GM18507 (cell line): Measurements from ENCODE around the gene LPP.

Experiments
- DNase-seq: peaks from one replicate; pipeline ENCODE4 v3.0.0; 2011; ENCODE audit warnings: low read depth; ENCODE audit not compliant: insufficient read length; ENCODE audit errors: extremely low spot score
- FAIRE-seq: peaks from 2 replicates; lab custom pipeline; 2011; peaks lifted over from hg19 to GRCh38; lab: Jason Lieb, UNC

The LPP gene

DNA sequence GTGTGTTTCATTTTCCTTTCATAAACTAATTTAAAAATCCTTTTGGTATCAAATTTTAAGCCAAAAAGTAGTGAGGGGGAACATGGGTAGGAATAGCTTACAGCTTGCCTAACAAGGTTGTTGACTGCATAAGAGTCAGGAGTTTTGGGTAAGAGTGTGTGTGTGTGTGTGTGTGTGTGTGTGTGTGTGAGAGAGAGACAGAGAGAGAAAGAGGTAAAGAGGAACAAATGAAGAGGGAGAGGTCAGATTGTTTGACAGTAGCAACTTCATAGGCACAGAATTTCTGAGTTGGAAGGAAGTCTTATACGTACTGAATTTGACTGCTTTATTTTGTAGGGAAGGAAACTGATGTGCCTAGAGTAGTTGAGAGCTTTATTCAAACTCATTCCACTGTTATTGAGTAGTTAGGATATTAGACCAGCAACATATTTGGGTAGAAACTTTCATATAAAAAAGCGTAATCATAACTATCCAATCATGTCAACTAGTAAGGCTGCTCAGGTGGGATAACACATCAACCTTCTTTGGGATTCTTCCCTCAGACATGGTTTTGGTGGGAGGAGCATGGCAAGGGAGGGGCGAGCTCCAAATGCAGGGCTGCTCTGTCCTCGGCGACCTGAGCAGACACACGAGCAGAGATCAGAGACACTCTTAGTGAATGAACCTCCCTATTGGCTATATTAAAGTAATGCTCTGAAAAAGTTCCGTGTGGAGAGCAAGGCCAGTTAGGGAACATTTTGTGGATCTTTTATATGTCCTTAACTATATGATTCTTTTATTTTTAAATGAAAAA, 86.4 kb downstream of the LPP start:
- no peak for DNase-seq
- FAIRE-seq = no peak

- DNase-seq (no peak), FAIRE-seq (no peak)
Observed at GRCh38 chr3:188241072-188241471, 87.1 kb downstream of the LPP start.

GRCh38 chr3:188241883-188242282, 87.9 kb downstream of the LPP start:
- DNase-seq = no peak
- no peak for FAIRE-seq

DNA sequence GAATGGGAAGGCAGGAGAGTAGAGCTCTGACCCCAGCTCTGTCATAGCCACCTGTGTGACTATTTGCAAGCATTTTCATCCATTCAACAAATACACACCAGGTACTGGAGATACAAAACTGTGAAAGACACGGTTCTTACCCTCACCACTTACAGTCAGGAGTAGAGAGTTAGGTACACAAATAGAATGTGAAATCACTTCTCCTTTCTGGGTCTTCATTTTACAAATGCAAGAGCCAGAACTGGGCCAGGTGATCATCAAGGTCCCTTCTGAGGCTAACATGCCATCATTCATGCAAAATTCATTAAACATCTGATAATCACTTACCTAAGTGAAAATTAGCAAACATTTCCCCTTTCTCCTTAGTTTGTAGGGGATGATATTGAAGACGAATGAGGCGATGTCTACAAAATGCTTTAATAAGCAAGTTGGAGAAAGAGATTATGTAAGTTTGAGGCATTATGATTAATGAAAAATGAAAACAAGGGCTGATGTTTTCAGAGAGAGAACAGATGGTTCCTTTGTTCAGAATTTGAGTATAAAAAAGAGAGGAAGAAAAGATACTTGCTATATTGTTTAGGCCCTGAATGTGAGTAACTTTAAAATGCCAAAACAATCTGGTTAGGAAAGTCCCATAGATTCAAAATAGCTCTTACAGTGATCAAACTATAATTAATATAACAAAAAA, 88.6 kb downstream of the LPP start:
- DNase-seq = no peak
- FAIRE-seq = no peak

DNA sequence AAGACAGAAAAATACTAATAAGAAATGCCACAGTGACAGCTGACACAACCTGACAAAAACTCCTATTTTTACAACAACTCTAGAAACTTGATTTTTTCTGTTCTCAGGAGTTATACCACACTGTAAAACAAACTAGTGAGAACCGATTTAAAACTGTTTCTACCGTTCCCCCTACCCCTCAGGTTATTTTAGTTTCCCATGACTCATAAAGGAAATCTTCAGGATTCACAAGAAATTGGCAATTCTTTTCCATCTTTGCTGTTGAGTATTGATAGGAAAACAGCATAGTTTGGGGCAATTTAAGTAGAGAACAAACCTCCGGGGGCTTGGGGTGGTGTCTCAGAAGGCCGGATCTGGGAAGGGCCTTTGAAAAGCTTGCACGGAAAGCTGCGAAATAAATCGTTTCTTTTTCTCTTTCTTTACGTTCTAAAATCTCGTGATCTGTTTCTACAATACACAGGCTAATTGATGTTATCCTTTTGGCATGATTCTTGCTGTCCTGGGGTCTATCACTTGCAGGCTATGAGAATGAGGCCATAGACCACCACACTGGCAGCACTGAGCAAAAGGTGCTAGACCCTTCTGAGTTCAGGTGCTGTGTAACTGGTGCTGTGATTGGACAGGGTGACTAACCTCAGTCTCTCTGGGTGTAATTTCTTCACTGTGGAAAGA, 89.3 kb downstream of the LPP start:
- DNase-seq (no peak), FAIRE-seq (no peak)

- DNase-seq = no peak
Observed at GRCh38 chr3:188244395-188244861, 90.5 kb downstream of the LPP start.

DNA sequence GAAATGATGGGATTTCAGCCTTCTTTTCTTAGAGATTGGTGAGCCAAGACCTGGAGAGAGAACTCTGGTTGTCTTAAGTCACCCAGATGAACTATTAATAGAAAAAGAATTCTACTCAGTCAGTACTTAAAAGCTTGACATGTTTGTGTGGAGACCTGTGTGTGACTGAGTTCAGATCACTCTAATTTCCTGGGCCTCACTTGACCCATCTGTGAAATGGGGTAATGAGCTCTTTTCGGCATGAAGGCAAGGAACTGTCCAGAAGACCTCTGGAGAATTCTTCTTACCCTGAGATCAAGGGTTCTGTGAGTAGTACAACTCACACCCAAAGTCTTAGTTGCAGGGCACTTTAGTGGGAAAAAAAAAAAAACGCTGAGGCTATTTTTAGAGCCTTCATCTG, 92.9 kb downstream of the LPP start:
- FAIRE-seq = no peak
- no peak for DNase-seq

More at GRCh38 chr3:188244395-188244861, 90.5 kb downstream of the LPP start:
- FAIRE-seq = no peak

DNA sequence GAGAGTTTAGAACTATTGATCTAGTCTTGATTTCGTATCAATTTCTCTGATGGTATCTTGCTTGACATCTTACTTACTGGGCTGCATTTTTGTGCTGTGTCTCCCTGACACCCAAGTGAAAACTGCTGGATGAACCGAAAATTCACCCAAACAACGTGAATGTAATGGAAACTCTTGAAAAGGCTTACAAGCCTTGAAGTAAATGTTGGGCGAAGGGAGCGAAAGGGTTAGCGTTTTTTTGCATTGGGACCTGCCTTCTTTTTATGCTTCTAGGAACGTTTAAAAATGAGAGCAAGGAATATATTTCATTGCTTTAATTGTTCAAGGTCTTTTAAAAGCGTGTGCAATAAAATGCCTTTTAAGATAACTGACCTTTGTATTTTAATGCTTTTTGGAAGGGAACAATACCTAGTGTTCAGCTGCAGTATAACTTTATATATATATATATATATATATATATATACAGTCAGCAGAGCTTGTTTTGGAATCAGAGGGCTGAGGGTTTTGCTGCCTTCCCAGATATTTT, 94.1 kb downstream of the LPP start:
- DNase-seq (no peak), FAIRE-seq (no peak)

DNA sequence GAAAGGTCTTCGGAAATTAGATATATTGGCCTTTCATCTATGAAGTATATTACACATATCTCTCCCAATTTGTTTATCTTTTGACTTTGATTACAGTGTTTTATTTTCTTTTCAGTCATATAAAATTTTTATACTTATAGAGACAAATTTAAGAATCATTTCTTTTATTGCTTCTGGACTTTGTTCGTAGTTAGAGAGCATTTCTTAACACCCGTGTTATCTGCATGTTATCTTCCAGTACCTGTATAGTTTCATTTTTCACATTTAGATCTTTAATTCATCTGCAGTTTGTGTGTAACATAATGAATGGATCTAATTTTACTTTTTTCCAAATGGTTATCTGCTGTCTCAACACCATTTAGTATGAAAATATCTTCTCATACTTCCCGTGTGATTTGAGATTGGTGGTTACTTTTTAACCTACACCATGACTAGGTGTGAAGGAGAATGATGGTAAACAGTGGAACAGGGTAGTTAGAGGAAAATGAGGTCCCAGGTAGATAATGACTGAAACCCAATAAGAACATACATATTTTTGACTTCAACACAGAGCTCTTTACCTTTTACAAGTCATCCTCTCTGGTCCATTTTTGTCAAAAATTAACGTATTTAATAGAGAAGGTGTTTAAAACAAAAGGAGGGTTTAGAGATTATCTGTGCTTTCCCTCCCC, 99.3 kb downstream of the LPP start:
- DNase-seq (no peak), FAIRE-seq (no peak)

- no peak for DNase-seq
- FAIRE-seq = no peak
Observed at GRCh38 chr3:188253800-188254452, 100.0 kb downstream of the LPP start.

- no peak for FAIRE-seq
- no peak for DNase-seq
Observed at GRCh38 chr3:188254520-188255070, 100.6 kb downstream of the LPP start.

- no peak for FAIRE-seq
- DNase-seq = no peak
Observed at GRCh38 chr3:188255190-188255589, 101.2 kb downstream of the LPP start.

DNA sequence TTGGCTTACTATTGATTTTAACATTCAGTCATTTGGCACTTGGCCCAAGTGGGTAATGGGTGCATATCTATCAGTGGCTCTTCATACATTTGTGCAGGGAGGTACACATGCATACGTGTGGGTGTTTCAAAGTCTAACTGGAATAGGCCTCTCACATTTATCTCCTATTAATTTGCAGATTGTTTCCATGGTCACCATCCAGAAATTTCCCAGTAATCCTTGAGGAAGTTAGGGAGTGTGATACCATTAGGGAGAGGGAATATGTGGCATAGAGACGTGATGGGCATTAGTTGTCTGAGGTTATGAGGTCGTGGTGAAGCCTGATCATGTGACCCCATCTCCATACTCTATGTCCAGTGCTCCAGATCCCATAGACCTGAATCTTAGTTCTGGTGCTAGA, 102.8 kb downstream of the LPP start:
- no peak for DNase-seq
- no peak for FAIRE-seq

- DNase-seq (no peak), FAIRE-seq (no peak)
Observed at GRCh38 chr3:188257384-188258026, 103.5 kb downstream of the LPP start.

DNA sequence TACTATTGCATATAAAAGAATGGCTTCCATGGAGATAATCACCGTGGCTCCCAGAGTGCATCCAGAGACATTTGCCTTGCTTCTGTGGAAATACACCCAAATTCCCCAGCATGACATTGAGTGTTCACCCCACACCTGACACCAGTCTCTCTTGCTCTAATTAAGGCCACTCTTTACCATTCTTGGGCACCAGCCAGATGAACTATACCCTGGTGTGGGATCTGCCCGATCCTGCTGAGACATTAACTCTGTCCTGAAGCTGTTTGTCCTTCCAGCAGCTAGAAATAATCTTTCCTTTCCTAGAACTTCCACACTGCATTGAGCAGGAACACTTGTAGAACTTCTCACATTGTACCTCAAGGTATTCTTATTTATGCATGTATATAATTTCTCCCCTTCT, 105.2 kb downstream of the LPP start:
- DNase-seq (no peak), FAIRE-seq (no peak)

- FAIRE-seq (no peak), DNase-seq (no peak)
Observed at GRCh38 chr3:188259596-188259995, 105.6 kb downstream of the LPP start.

- DNase-seq (no peak), FAIRE-seq (no peak)
Observed at GRCh38 chr3:188261011-188261410, 107.1 kb downstream of the LPP start.

DNA sequence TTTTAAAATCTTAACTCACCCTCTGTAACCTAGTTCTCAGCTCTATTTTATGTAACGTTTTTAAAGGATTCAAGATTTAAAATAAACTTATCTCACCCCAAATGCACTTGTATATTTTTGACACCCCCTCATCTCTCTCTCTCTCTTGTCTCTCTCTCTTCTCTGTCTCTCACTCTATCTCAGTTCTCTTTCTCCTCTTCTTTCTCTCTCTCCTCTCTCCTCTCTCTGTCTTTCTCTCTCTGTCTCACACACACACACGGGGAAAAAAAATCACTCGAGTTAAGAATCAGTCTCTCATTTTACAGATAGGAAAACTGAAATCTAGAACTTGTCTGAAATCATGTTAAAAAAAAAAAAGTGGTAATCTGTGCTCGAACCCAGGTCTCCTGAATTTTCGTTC, 108.5 kb downstream of the LPP start:
- no peak for FAIRE-seq
- no peak for DNase-seq
